K562 (cell line): ENCODE measurements around the gene CXCL17. TPM values are rescaled to one million over a fixed set of nuclear protein-coding genes. Genes with fewer than 3 reads are reported as not detected.

Experiments
- ATAC-seq: fragments of 200-7000 bp; cut with Tn5 transposase; 3 replicates; pipeline ENCODE4 v1.9.1; 2020; ENCODE audit warnings: moderate library complexity
- BruUV-seq: library from RNA; stranded (reverse); fragments of 400-500 nt; replicated peaks from 2 replicates; lab custom pipeline; 2021; lab: Mats Ljungman, UMichigan
- CTCF ChIA-PET: fragments of 300-600 bp; formaldehyde crosslinking; extraction: SDS; loops from one replicate; lab custom pipeline; 2021; ENCODE audit warnings: low intra/inter-chr PET ratio; lab: Yijun Ruan, JAX
- POLR2A ChIA-PET: fragments of 300-600, 350-650 bp; sonication (Branson Sonifier 250); formaldehyde crosslinking; extraction: SDS; loops from one replicate; lab custom pipeline; 2021; ENCODE audit warnings: antibody characterized with exemption, inconsistent platforms; lab: Yijun Ruan, JAX
- DNase-seq, 4 experiments: peaks; one replicate each; pipeline versions ENCODE4 v3.0.0 to v3.0.0-alpha.2; 2011 to 2018; ENCODE audit warnings: low spot score in 3 of 4, mixed read lengths in 3 of 4; ENCODE audit errors: extremely low read depth in 1 of 4
- FAIRE-seq: peaks from 2 replicates; lab custom pipeline; 2011; peaks lifted over from hg19 to GRCh38; lab: Jason Lieb, UNC
- H2AFZ ChIP-seq: 2 replicates; pipeline ENCODE4 v1.6.0; 2011; ENCODE audit warnings: low read depth, low read length, control low read depth, inconsistent platforms
- H3K27ac ChIP-seq: fragments of 200-600 bp; 3 replicates; pipeline ENCODE4 v1.8.0; 2011; ENCODE audit warnings: low read depth, mild to moderate bottlenecking, control low read depth, inconsistent platforms, low read length, moderate library complexity, mixed read lengths; ENCODE audit errors: extremely low read depth
- H3K27me3 ChIP-seq, 2 experiments: fragments of 300-600 bp in 1 of 2; 2 replicates in 1 of 2; 3 replicates in 1 of 2; pipeline versions ENCODE4 v1.6.0 to v1.8.0; 2011; ENCODE audit warnings: inconsistent platforms in 2 of 2, low read length in 2 of 2, mild to moderate bottlenecking in 1 of 2, mixed read lengths in 1 of 2, moderate library complexity in 1 of 2; ENCODE audit not compliant: control insufficient read depth in 2 of 2, insufficient read depth in 2 of 2
- H3K36me3 ChIP-seq: fragments of 300-600 bp; 3 replicates; pipeline ENCODE4 v1.8.0; 2011; ENCODE audit warnings: mild to moderate bottlenecking, low read length, inconsistent platforms; ENCODE audit not compliant: control insufficient read depth, insufficient read depth
- H3K4me1 ChIP-seq, 2 experiments: fragments of 200-600 bp in 1 of 2; replicated peaks in 1 of 2; 2 replicates in 1 of 2; 3 replicates in 1 of 2; pipeline versions ENCODE4 v1.5.1 to v1.8.0; 2011; ENCODE audit warnings: inconsistent platforms in 2 of 2, low read length in 2 of 2, mild to moderate bottlenecking in 1 of 2, mixed read lengths in 1 of 2, moderate library complexity in 1 of 2; ENCODE audit not compliant: control insufficient read depth in 2 of 2, insufficient read depth in 2 of 2
- H3K4me2 ChIP-seq: 2 replicates; pipeline ENCODE4 v1.6.1; 2011; ENCODE audit warnings: low read length, control low read depth, inconsistent platforms, mixed read lengths; ENCODE audit not compliant: insufficient read depth
- H3K4me3 ChIP-seq: fragments of 200-600 bp; sonication (generic), shearing (Covaris generic); 2 replicates; pipeline ENCODE4 v1.5.1; 2016; ENCODE audit warnings: control low read depth, inconsistent platforms
- H3K79me2 ChIP-seq: fragments of 200-600 bp; 3 replicates; pipeline ENCODE4 v1.8.0; 2011; ENCODE audit warnings: low read length, inconsistent platforms; ENCODE audit not compliant: control insufficient read depth, insufficient read depth
- H3K9ac ChIP-seq, 2 experiments: 2 replicates each; pipeline versions ENCODE4 v1.6.0 to v1.6.1; 2011; ENCODE audit warnings: low read depth in 2 of 2, low read length in 2 of 2, control low read depth in 1 of 2, inconsistent platforms in 1 of 2, mild to moderate bottlenecking in 1 of 2, mixed read lengths in 1 of 2; ENCODE audit not compliant: insufficient read depth in 1 of 2
- H3K9me1 ChIP-seq: one replicate; pipeline ENCODE4 v1.6.0; 2011; ENCODE audit warnings: inconsistent platforms, mild to moderate bottlenecking, low read length, moderate library complexity; ENCODE audit not compliant: control insufficient read depth, insufficient read depth
- H3K9me3 ChIP-seq: replicated peaks from 2 replicates; pipeline ENCODE4 v1.5.1; 2011; ENCODE audit warnings: low read depth, low read length, inconsistent platforms; ENCODE audit not compliant: control insufficient read depth, insufficient read depth
- H4K20me1 ChIP-seq: replicated peaks from 2 replicates; pipeline ENCODE4 v1.6.1; 2011; ENCODE audit warnings: low read length, inconsistent platforms, mixed read lengths; ENCODE audit not compliant: control insufficient read depth, insufficient read depth
- FOXA3 ChIP-seq, 2 experiments: fragments of 450-650 bp in 1 of 2; sonication (generic) in 1 of 2; formaldehyde crosslinking; IDR thresholded peaks in 1 of 2; conservative IDR thresholded peaks in 1 of 2; 2 replicates each; pipeline versions ENCODE4 v1.4.0 to v1.8.0; 2020 to 2022; ENCODE audit warnings: mild to moderate bottlenecking in 2 of 2, missing genetic modification reagents in 1 of 2
- HDGF ChIP-seq: fragments of 450-650 bp; IDR thresholded peaks from 2 replicates; pipeline ENCODE4 v1.6.1; 2016
- HLTF ChIP-seq: fragments of 450-650 bp; IDR thresholded peaks from 2 replicates; pipeline ENCODE4 v1.6.1; 2016
- HNRNPL ChIP-seq: fragments of 200-400 bp; formaldehyde crosslinking; IDR thresholded peaks from 2 replicates; pipeline ENCODE4 v1.6.1; 2017; ENCODE audit warnings: low read depth, mild to moderate bottlenecking, low read length
- KLF6 ChIP-seq: fragments of 250-450 bp; sonication (Bioruptor Pico); IDR thresholded peaks from 2 replicates; pipeline ENCODE4 v1.4.0; 2020; ENCODE audit warnings: mild to moderate bottlenecking, moderate library complexity, borderline replicate concordance
- MTF1 ChIP-seq: fragments of 250-450 bp; sonication (Bioruptor Pico); IDR thresholded peaks from 2 replicates; pipeline ENCODE4 v1.9.0; 2021; ENCODE audit warnings: moderate library complexity, mild to moderate bottlenecking, inconsistent platforms, borderline replicate concordance
- NR4A1 ChIP-seq, 2 experiments: fragments of 250-450 bp in 1 of 2; fragments of 450-650 bp in 1 of 2; sonication (Bioruptor Pico) in 1 of 2; IDR thresholded peaks; 2 replicates each; pipeline versions ENCODE4 v1.4.0 to v1.6.1; 2016 to 2020; ENCODE audit warnings: mild to moderate bottlenecking in 2 of 2, missing compliant biosample characterization in 1 of 2, missing genetic modification characterization in 1 of 2, moderate library complexity in 1 of 2
- RAD21 ChIP-seq, 2 experiments: fragments of 250-450 bp in 1 of 2; fragments of 450-650 bp in 1 of 2; sonication (Bioruptor Pico) in 1 of 2; formaldehyde crosslinking in 1 of 2; IDR thresholded peaks in 1 of 2; conservative IDR thresholded peaks in 1 of 2; 2 replicates each; pipeline versions ENCODE4 v1.4.0 to v1.8.0; 2020 to 2022; ENCODE audit warnings: mild to moderate bottlenecking in 2 of 2, moderate library complexity in 1 of 2
- RBM22 ChIP-seq: fragments of 200-400 bp; formaldehyde crosslinking; IDR thresholded peaks from 2 replicates; pipeline ENCODE4 v1.6.1; 2018; ENCODE audit warnings: low read length, low read depth; ENCODE audit not compliant: poor library complexity, severe bottlenecking
- SAP30 ChIP-seq: fragments of 200-600 bp; sonication (generic); IDR thresholded peaks from 2 replicates; pipeline ENCODE4 v1.6.1; 2012; ENCODE audit warnings: borderline replicate concordance, low read depth, mild to moderate bottlenecking, moderate library complexity, low read length, control low read depth, inconsistent platforms; ENCODE audit not compliant: insufficient read depth, poor library complexity, severe bottlenecking
- SREBF2 ChIP-seq: sonication (generic); formaldehyde crosslinking; IDR thresholded peaks from 2 replicates; pipeline ENCODE4 v1.4.0; 2020; ENCODE audit warnings: mild to moderate bottlenecking, missing genetic modification reagents
- TCFL5 ChIP-seq: fragments of 250-450 bp; sonication (Bioruptor Pico); conservative IDR thresholded peaks from 2 replicates; pipeline ENCODE4 v1.6.1; 2021; ENCODE audit warnings: mild to moderate bottlenecking, moderate library complexity, matching md5 sums
- XRCC3 ChIP-seq: fragments of 450-650 bp; IDR thresholded peaks from 2 replicates; pipeline ENCODE4 v1.6.1; 2017; ENCODE audit warnings: mild to moderate bottlenecking, moderate library complexity
- WGBS: fragments of 100-300 bp; shearing (Covaris generic); methylation state at CpG from one replicate; pipeline ENCODE4 v1.1.6; 2016; ENCODE audit warnings: low coverage, mixed read lengths; ENCODE audit not compliant: insufficient coverage; ENCODE audit errors: missing lambda C conversion rate; 5-methylcytosine and 5-hydroxymethylcytosine counted together
- in situ Hi-C: fragments of 300-500 bp; cut with MboI; formaldehyde crosslinking; loops from 4 replicates; pipeline ENCODE4 v1.15.0; 2018; ENCODE audit warnings: inconsistent platforms, mixed read lengths
- intact Hi-C: fragments of 100-400 bp; cut with micrococcal nuclease; formaldehyde crosslinking; loops from 2 replicates; pipeline ENCODE4 v1.14.2; 2022
- polyA plus RNA-seq, 8 experiments: library from polyadenylated mRNA; depleted of rRNA in 4 of 8; stranded (reverse) in 5 of 8; unstranded in 3 of 8; fragments of >200 nt; fragmentation: Nextera tagmentation in 2 of 8; fragmentation: Illumina TruSeq in 1 of 8; extraction: Ambion mirVana in 2 of 8; extraction: Trizol in 1 of 8; gene quantifications; 2 replicates each; pipeline versions ENCODE4 v1.2.1 to v1.2.3, GENCODE V29; 2011 to 2014; ENCODE audit warnings: inconsistent platforms in 1 of 8, missing spikeins in 1 of 8
- total RNA-seq, 7 experiments: library from RNA; depleted of rRNA in 6 of 7; stranded (reverse); fragments of >200 nt in 6 of 7; fragmentation: Illumina TruSeq in 2 of 7; extraction: Trizol in 2 of 7; gene quantifications; 2 replicates each; pipeline versions ENCODE4 v1.2.1 to v1.2.3, GENCODE V29; 2011 to 2021; ENCODE audit warnings: low replicate concordance in 1 of 7
- TF ChIP-seq, protein P1 (sequence below): fragments of 450-650 bp; formaldehyde crosslinking; IDR thresholded peaks from 2 replicates; pipeline ENCODE4 v1.4.0; 2020; ENCODE audit warnings: mild to moderate bottlenecking, moderate library complexity
- TF ChIP-seq, protein P2 (sequence below): fragments of 450-650 bp; formaldehyde crosslinking; IDR thresholded peaks from 2 replicates; pipeline ENCODE4 v1.4.0; 2022; ENCODE audit warnings: missing genetic modification characterization
- TF ChIP-seq, protein P3 (sequence below): fragments of 250-450 bp; sonication (Bioruptor Pico); IDR thresholded peaks from 2 replicates; pipeline ENCODE4 v1.4.0; 2020

CXCL17 gene
- total and polyA plus RNA-seq, 9 of the 15 experiments (the other 6 are each of a cell fraction or from before 2014, with no cell fraction given), result 0.10 to 0.15 TPM; not detected in 7

DNA sequence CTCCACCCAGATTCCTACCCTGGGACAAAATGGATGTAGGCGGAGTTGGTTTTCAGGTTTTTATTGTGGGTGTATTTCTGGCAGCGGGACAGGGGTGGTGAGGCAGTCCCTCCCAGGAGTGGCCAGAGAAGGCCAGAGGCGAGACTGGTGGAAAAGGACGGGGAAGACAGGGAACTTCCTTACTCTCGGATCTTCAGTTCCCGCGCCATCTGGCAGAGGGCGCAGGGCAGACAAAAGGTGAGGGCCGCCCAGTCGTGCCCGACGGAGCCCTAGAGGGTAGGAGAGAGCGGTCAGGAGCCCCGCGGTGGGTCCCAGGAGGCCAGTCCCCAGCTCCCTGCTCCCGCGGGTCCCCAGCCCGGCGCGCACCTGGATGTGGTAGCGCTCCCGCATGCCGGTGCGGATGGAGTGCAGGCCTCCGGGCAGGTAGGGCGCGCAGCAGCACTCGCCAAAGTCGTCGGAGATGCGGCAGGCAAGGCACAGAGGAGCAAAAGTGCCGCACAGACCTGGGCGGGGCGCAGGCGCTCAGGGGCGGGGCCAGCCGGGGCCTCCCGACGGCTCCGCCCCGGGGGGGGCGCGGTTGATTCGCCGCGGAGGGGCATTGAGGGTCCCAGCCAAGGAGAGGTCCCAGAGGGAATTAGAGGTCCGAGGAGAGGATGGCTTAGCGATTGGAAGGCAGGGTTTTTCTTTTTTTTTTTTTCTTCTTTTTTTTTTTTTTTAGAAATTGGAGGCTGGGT, 55.6 kb downstream of the CXCL17 start (continued):
- TF ChIP-seq SAP30 (no peak), HDGF (no peak), RAD21 (CRISPR knock-in tag; conservative IDR thresholded peaks at IDR 0.05 in 1 of 2, IDR thresholded peaks at IDR 0.05 in 1 of 2) (peak in 1 of 2 experiments; percentile 53; a peak in 3 of 4 replicates)

DNA sequence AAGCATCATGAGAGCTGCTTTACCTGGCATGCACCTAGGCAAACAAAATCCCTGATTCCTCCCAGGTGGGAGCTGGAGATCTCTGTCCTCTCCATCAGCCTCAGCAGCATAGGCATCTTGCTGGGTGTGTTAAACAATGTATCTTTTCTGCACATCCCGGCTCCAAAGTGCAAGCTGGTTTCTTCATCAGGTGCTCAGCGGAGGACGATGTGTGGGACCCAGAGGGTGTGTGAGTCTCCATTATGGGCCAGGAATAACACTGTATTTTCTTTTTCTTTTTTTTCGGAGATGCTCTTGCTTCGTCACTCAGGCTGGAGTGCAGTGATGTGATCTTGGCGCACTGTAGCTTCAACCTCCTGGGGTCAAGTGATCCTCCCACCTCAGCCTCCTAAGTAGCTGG, 62.6 kb downstream of the CXCL17 start:
- H3K9ac ChIP-seq, result no peak overlapping the region
- no peaks in the 10 kb centered on the region for H3K79me2 ChIP-seq
- peaks cover 0 to 9% of the 10 kb centered on the region in 2 experiments; a peak in 1 of 5 replicates for H3K4me1 ChIP-seq
- no peak overlapping the region for H3K4me2 ChIP-seq
- no peak overlapping the region for H2AFZ ChIP-seq
- ChIA-PET CTCF (no interaction called here), POLR2A (interaction anchor here (0.6 to 1.1 kb wide), 3 partner anchors 86 to 1959 kb away, joined by 3 to 4 read pairs (median 3); no protein-coding TSS in a partner anchor)
- H4K20me1 ChIP-seq, result no peaks in the 10 kb centered on the region
- DNase-seq (no peak), FAIRE-seq (no peak), ATAC-seq (no peak)
- H3K9me1 ChIP-seq, result no peaks in the 10 kb centered on the region
- WGBS, result 12% methylated on average over 6 of the region's 6 CpGs
- H3K36me3 ChIP-seq, result no peaks in the 10 kb centered on the region
- H3K27ac ChIP-seq, result no peak overlapping the region
- TF ChIP-seq HNRNPL (no peak), XRCC3 (no peak), RBM22 (no peak), KLF6 (CRISPR knock-in tag) (no peak), MTF1 (CRISPR knock-in tag) (no peak), SREBF2 (CRISPR knock-in tag) (no peak), FOXA3 (CRISPR knock-in tag; conservative IDR thresholded peaks at IDR 0.05 in 1 of 2, IDR thresholded peaks at IDR 0.05 in 1 of 2) (no peak), NR4A1 (CRISPR knock-in tag; IDR thresholded peaks at IDR 0.05) (no peak), NR4A1 (tag; IDR thresholded peaks at IDR 0.05) (no peak), HLTF (no peak), TCFL5 (no peak)
- TF ChIP-seq, protein P1, sequence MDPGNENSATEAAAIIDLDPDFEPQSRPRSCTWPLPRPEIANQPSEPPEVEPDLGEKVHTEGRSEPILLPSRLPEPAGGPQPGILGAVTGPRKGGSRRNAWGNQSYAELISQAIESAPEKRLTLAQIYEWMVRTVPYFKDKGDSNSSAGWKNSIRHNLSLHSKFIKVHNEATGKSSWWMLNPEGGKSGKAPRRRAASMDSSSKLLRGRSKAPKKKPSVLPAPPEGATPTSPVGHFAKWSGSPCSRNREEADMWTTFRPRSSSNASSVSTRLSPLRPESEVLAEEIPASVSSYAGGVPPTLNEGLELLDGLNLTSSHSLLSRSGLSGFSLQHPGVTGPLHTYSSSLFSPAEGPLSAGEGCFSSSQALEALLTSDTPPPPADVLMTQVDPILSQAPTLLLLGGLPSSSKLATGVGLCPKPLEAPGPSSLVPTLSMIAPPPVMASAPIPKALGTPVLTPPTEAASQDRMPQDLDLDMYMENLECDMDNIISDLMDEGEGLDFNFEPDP (CRISPR knock-in tag), result no peak
- TF ChIP-seq, protein P2, sequence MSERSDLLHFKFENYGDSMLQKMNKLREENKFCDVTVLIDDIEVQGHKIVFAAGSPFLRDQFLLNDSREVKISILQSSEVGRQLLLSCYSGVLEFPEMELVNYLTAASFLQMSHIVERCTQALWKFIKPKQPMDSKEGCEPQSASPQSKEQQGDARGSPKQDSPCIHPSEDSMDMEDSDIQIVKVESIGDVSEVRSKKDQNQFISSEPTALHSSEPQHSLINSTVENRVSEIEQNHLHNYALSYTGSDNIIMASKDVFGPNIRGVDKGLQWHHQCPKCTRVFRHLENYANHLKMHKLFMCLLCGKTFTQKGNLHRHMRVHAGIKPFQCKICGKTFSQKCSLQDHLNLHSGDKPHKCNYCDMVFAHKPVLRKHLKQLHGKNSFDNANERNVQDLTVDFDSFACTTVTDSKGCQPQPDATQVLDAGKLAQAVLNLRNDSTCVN, result no peak
- TF ChIP-seq, protein P3, sequence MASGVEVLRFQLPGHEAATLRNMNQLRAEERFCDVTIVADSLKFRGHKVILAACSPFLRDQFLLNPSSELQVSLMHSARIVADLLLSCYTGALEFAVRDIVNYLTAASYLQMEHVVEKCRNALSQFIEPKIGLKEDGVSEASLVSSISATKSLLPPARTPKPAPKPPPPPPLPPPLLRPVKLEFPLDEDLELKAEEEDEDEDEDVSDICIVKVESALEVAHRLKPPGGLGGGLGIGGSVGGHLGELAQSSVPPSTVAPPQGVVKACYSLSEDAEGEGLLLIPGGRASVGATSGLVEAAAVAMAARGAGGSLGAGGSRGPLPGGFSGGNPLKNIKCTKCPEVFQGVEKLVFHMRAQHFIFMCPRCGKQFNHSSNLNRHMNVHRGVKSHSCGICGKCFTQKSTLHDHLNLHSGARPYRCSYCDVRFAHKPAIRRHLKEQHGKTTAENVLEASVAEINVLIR, result no peak
- peaks cover 18 to 50% of the 10 kb centered on the region in 2 experiments; a peak in 4 of 5 replicates for H3K27me3 ChIP-seq
- H3K4me3 ChIP-seq, result no peak overlapping the region
- intact Hi-C loops, result no loop called here
- no peaks in the 10 kb centered on the region for H3K9me3 ChIP-seq
- BruUV-seq, result no TSS peak
- in situ Hi-C loops, result no loop called here
